ENCODE measurements around the gene RABGGTA. TPM values are rescaled to one million over a fixed set of nuclear protein-coding genes. Genes with fewer than 3 reads are reported as not detected.
"Not testable (repeated sequence)": the region's sequence is repeated elsewhere in the genome, so short reads cannot be mapped to it uniquely, and the experiment has no call there.

RABGGTA gene
- total and polyA plus RNA-seq, 10 of the 15 experiments (the other 5 are each of a cell fraction or from before 2014, with no cell fraction given) = 19.1 to 75.6 (median 46.9) TPM

GRCh38 chr14:24224618-24225071, 46.8 kb downstream of the RABGGTA start (continued):
- TF ChIP-seq BACH1 (IDR thresholded peaks at IDR 0.05; ENCODE audit: borderline replicate concordance) = no peak
- TF ChIP-seq CUX1 (IDR thresholded peaks at IDR 0.05; ENCODE audit: insufficient replicate concordance, low read depth, low read length) = no peak
- TF ChIP-seq JUNB (IDR thresholded peaks at IDR 0.05) = no peak

- H3K4me3 ChIP-seq; RAD21 ChIA-PET (ENCODE audit: unreplicated experiment); H3K36me3 ChIP-seq (ENCODE audit: control insufficient read depth in 2 of 2, insufficient read depth in 2 of 2, low read length in 1 of 2); H3K27me3 ChIP-seq (replicated peaks in 1 of 2; ENCODE audit: control insufficient read depth in 2 of 2, insufficient read depth in 2 of 2, low read length in 1 of 2); DNase-seq (ENCODE audit: low read depth, low spot score); H3K27ac ChIP-seq (ENCODE audit: control insufficient read depth, insufficient read depth); BruUV-seq (replicated peaks); in situ Hi-C loops (cut with MboI); H4K20me1 ChIP-seq (ENCODE audit: control insufficient read depth, insufficient read depth); FAIRE-seq; ATAC-seq; H3K9ac ChIP-seq (ENCODE audit: control insufficient read depth, insufficient read depth, low read length); H3K79me2 ChIP-seq (ENCODE audit: control insufficient read depth, insufficient read depth, low read length); H2AFZ ChIP-seq (ENCODE audit: control insufficient read depth, low read depth, low read length); intact Hi-C loops (cut with micrococcal nuclease; ENCODE audit: unreplicated experiment); SMC1A ChIA-PET (ENCODE audit: uncharacterized antibody, unreplicated experiment); H3K4me2 ChIP-seq (ENCODE audit: control insufficient read depth, insufficient read depth); H3K4me1 ChIP-seq (ENCODE audit: control insufficient read depth, insufficient read depth, low read length); H3K9me3 ChIP-seq (replicated peaks; ENCODE audit: control insufficient read depth, insufficient read depth, low read length): not testable (repeated sequence)
- POLR2A ChIA-PET = interaction anchor here (0.6 to 0.9 kb wide), 5 partner anchors 9 to 73 kb away, joined by 3 to 11 read pairs (median 6); partner anchors contain the start of gene TSSK4
- CTCF ChIA-PET = interaction anchor here (1.3 kb wide), 1 partner anchor 19 kb away, joined by 3 read pairs; the partner anchor contains the start of gene TINF2
- 98% methylated on average over 4 of the region's 4 CpGs for WGBS (ENCODE audit: insufficient coverage, insufficient replicate concordance, low lambda C conversion rate, missing lambda C conversion rate)
These were observed 48.4 kb downstream of the RABGGTA start for GRCh38 chr14:24222987-24223386.

Data from GM12878 (cell line).